Vagina (tissue), 2 donors: ENCODE measurements around the gene NOC4L.
A peak's percentile ranks its signal among the peaks of the same experiment; 100 is the strongest.

Source experiments
- POLR2A ChIP-seq, 2 donors: fragments of 450-650 bp; IDR thresholded peaks; one replicate each; pipeline ENCODE4 v1.6.1; 2017; ENCODE audit warnings: antibody characterized with exemption in 2 of 2, mild to moderate bottlenecking in 2 of 2, moderate library complexity in 2 of 2
- TF ChIP-seq, protein P1 (sequence below), 3 experiments: fragments of 450-650 bp in 2 of 3; fragments of 200-600 bp in 1 of 3; sonication (generic) in 1 of 3; IDR thresholded peaks; one replicate each; pipeline ENCODE4 v1.5.1; 2017 to 2019; ENCODE audit warnings: antibody characterized with exemption in 3 of 3, mild to moderate bottlenecking in 2 of 3, moderate library complexity in 2 of 3

DNA sequence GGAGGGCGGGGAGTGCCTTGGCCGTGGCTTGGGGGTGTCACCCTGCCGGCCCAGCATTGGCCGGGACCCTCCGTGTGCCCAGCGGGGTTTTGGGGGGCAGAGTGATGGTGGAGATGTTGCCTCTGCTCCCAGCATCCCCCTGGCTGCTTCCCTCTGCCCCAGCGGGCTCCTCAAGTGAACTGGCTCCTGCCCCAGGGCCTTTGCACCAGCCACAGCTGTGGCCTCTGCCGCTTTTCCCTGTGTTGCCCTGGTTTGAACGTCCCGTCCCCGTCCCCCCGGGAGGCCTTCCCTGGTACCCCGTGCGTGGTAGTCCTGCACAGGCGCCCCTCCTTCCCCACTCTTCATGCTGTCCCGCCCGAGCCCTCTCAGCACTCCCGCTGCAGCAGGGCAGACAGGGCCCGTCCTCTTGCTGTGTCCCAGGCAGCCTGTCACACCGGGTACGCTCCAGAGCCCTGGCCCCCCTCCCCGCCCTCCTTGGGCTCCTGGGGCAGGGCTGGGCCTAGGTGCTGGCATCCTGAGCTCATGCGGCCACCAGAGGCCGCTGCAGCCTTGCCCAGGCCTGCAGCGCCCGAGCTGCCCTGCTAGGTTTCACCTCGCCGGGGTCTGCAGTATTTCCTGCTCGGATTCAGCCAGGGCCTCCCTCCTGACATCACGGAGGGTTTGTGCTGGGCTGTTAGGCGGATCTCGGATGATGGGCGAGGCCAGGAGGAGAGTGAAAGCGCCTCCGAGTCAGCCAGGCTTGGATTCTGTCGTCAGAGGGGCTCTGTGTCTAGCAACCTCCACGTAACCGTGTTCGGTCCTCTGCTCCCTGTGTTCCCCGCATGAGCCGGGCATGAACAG lies 9.5 kb downstream of the NOC4L start:
- TF ChIP-seq, protein P1, sequence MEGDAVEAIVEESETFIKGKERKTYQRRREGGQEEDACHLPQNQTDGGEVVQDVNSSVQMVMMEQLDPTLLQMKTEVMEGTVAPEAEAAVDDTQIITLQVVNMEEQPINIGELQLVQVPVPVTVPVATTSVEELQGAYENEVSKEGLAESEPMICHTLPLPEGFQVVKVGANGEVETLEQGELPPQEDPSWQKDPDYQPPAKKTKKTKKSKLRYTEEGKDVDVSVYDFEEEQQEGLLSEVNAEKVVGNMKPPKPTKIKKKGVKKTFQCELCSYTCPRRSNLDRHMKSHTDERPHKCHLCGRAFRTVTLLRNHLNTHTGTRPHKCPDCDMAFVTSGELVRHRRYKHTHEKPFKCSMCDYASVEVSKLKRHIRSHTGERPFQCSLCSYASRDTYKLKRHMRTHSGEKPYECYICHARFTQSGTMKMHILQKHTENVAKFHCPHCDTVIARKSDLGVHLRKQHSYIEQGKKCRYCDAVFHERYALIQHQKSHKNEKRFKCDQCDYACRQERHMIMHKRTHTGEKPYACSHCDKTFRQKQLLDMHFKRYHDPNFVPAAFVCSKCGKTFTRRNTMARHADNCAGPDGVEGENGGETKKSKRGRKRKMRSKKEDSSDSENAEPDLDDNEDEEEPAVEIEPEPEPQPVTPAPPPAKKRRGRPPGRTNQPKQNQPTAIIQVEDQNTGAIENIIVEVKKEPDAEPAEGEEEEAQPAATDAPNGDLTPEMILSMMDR (IDR thresholded peaks at IDR 0.05), result peak; percentile 82 to 92 (median 82)
- no peak for TF ChIP-seq POLR2A (IDR thresholded peaks at IDR 0.05)
